ENCODE results near the gene MCRS1.

The MCRS1 gene

DNA sequence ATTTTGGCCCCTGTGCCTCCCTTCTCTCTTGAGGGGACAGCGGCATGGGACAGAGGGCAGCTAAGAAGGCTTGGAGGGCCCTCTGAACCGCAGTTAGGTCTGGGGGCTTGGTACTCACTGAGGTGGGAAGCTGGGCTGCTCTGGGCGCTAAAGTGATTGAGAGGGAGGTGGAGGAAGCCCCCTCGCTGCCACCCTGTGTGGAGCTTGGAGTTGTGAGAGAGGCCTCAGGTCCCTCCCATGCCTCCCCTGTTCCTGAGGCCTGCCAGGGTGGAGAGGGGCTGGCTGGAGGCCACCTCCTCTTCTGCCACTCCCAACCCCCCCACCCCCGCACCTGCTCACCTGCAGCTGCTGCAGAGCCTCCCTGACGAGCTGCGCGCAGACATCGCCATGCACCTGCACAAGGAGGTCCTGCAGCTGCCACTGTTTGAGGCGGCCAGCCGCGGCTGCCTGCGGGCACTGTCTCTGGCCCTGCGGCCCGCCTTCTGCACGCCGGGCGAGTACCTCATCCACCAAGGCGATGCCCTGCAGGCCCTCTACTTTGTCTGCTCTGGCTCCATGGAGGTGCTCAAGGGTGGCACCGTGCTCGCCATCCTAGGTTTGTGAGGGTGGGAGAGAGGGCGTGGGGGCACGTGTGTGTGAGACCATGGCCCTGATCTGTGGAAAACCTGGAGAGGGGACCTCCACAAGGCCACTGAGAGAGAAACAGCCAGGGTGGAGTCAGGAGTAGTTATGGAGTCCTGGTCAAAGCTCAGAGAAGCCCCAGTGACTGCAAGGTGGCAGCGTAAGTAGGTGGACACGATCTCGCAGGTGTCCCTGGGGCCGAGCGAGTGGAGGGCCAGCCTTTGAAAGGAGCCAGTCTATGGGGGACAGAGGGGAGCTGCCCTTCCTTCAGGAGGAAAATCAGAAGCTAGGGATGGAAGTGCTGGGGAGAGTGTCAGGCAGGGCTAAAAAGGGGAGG lies 17.9 kb downstream of the MCRS1 start:
- no peak for DNase-seq (ENCODE audit: low read depth)
- TF ChIP-seq, protein P1, sequence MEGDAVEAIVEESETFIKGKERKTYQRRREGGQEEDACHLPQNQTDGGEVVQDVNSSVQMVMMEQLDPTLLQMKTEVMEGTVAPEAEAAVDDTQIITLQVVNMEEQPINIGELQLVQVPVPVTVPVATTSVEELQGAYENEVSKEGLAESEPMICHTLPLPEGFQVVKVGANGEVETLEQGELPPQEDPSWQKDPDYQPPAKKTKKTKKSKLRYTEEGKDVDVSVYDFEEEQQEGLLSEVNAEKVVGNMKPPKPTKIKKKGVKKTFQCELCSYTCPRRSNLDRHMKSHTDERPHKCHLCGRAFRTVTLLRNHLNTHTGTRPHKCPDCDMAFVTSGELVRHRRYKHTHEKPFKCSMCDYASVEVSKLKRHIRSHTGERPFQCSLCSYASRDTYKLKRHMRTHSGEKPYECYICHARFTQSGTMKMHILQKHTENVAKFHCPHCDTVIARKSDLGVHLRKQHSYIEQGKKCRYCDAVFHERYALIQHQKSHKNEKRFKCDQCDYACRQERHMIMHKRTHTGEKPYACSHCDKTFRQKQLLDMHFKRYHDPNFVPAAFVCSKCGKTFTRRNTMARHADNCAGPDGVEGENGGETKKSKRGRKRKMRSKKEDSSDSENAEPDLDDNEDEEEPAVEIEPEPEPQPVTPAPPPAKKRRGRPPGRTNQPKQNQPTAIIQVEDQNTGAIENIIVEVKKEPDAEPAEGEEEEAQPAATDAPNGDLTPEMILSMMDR (conservative IDR thresholded peaks at IDR 0.05; ENCODE audit: low read depth, low read length), result no peak
- H3K4me3 ChIP-seq (ENCODE audit: low read length), result no peak overlapping the region

DNA sequence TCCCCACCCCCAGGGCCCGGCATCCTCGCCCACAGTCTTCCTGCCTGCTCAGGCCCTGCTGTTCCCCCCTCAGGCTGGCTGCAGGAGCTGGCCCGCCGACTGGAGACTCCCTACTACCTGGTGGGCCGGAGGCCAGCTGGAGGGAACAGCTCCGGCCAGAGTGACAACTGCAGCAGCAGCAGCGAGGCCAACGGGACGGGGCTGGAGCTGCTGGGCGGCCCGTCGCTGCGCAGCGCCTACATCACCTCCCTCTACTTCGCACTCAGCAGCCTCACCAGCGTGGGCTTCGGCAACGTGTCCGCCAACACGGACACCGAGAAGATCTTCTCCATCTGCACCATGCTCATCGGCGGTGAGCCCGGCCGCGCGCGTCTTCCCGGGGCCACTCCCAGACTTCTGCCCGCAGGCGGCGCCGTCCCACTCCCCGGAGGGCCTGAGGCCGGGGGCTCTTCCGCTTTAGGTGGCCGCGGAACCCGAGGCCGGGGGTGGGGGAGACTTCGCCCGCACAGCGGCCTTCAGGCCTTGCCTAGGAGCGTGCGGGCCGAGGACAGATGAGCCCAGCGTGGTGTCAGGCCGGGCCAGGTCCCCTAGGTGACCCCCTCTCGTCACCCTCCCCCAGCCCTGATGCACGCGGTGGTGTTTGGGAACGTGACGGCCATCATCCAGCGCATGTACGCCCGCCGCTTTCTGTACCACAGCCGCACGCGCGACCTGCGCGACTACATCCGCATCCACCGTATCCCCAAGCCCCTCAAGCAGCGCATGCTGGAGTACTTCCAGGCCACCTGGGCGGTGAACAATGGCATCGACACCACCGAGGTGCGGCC lies 18.9 kb downstream of the MCRS1 start:
- DNase-seq (ENCODE audit: low read depth), result no peak
- TF ChIP-seq, protein P1 (conservative IDR thresholded peaks at IDR 0.05; ENCODE audit: low read depth, low read length), result peak; percentile 54
- peak overlapping the region; percentile 26 for H3K4me3 ChIP-seq (ENCODE audit: low read length)

DNA sequence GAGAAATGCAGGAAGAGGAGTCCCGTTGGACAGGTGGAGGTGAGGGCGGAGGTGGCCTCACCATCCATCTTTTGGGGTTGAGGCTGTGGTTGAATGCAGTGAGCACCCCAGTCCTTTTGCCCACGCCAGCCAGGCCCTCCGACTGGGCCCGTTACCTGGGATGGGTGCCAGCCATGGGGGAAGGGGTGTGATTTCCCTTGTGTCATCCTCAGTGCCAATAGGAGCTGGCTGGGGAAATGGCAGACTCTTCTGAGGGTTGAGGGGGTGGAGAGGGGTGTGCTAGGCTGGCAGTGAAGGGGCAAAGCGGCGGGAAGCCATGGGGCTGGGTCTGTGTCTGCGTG lies 19.5 kb downstream of the MCRS1 start:
- DNase-seq (ENCODE audit: low read depth), result no peak
- no peak overlapping the region for H3K4me3 ChIP-seq (ENCODE audit: low read length)
- TF ChIP-seq, protein P1 (conservative IDR thresholded peaks at IDR 0.05; ENCODE audit: low read depth, low read length), result no peak

DNA sequence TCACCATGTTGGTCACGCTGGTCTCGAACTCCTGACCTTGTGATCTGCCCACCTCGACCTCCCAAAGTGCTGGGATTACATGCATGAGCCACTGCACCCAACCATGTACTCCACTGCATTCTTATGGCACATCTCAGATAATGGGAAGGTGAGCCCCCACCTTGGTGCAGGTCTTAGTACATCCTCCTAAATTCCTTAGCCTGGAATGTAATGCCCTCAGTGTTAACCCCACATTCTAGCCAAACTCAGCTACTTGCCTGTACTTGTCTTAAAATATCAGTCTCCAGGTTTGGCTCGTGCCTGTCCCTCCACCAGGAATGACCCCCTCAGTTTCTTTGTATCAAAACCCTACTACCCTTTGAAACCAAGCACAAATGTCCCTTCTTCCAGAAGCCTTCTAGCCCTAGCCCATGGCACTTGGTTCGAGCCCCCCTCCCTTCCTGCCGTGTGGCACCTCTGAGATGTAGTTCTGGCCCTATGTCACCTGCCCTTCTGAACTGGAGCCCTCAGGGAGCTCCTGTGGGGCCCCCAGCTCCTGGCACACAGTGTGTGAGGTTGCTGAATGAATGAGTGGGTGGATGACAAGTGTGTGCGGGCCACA lies 20.8 kb downstream of the MCRS1 start:
- TF ChIP-seq, protein P1 (conservative IDR thresholded peaks at IDR 0.05; ENCODE audit: low read depth, low read length), result no peak
- no peak overlapping the region for H3K4me3 ChIP-seq (ENCODE audit: low read length)
- no peak for DNase-seq (ENCODE audit: low read depth)

DNA sequence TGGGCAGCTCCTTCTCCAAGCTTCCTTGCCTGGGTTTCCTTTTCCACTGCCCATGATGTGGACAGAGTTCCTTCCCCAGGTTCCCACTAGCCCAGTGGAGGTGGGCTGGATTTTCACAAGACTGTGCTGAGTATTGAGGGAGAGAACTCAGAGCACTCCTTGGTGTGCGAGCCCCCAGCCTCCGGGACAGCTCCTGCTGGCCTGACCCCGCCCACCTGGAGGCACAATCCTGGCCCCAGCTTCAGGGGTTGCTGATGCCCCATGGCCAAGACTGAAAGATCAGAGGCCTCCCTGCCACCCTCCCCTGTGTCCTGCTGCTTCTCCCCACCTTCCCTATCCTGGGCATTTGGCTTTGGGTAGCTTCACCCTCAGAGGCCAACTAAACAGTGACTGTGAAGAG lies 21.5 kb downstream of the MCRS1 start:
- TF ChIP-seq, protein P1 (conservative IDR thresholded peaks at IDR 0.05; ENCODE audit: low read depth, low read length), result no peak
- H3K4me3 ChIP-seq (ENCODE audit: low read length), result no peak overlapping the region
- DNase-seq (ENCODE audit: low read depth), result no peak

DNA sequence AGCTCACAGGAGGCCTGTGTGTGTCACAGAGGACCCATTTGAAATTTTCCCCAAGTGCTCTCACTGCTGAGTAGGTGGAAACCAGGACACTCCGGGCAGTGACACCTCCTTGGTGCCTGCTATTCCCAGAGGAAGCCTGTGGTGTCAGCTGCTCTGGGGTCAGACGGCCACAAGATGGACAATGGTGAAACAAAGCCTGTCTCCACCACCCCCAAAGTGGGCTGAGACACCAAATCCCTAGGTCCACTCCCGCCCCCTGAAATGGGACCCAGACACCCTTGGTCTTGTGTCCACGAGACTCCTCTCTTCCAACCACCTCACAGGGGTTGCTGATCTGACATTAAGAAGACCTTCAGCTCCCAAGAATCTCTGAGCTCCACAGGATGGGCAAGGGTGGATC lies 22.1 kb downstream of the MCRS1 start:
- no peak overlapping the region for H3K4me3 ChIP-seq (ENCODE audit: low read length)
- TF ChIP-seq, protein P1 (conservative IDR thresholded peaks at IDR 0.05; ENCODE audit: low read depth, low read length), result no peak
- DNase-seq (ENCODE audit: low read depth), result no peak
